Stimulated activated memory B cell treated with anti-CD40 and anti-IgM and Interleukin-4, amounts not matched to agents 10 μg/mL and 1 μg/mL and 100 μg/mL, for 72 hours (primary cell): Measurements from ENCODE around the gene ITGAL.
"Not testable (repeated sequence)": the region's sequence is repeated elsewhere in the genome, so short reads cannot be mapped to it uniquely, and the experiment has no call there.

Experiments
- ATAC-seq: fragments of 150-1000 bp; cut with Tn5 transposase; 2 replicates; pipeline ENCODE4 v1.10.0; 2021
- H3K27ac Mint-ChIP-seq: one replicate; pipeline ENCODE4 v1.8.0; 2022; ENCODE audit warnings: mild to moderate bottlenecking, mixed read lengths
- H3K27me3 Mint-ChIP-seq: one replicate; pipeline ENCODE4 v1.8.0; 2022; ENCODE audit warnings: mixed read lengths
- H3K36me3 Mint-ChIP-seq: one replicate; pipeline ENCODE4 v1.8.0; 2022; ENCODE audit warnings: mixed read lengths
- H3K4me1 Mint-ChIP-seq: one replicate; pipeline ENCODE4 v1.8.0; 2022; ENCODE audit warnings: mixed read lengths
- H3K4me3 Mint-ChIP-seq: one replicate; pipeline ENCODE4 v1.8.0; 2022; ENCODE audit warnings: mild to moderate bottlenecking, moderate library complexity, mixed read lengths
- H3K9me3 Mint-ChIP-seq: one replicate; pipeline ENCODE4 v1.8.0; 2022; ENCODE audit warnings: mixed read lengths

Gene ITGAL

GRCh38 chr16:30536391-30537024, 64.0 kb downstream of the ITGAL start:
- Mint-ChIP-seq H3K36me3 (peaks cover 14% of the 10 kb centered on the region), H3K4me1 (peaks cover 38% of the 10 kb centered on the region), H3K4me3 (peak overlapping the region; percentile 94), H3K27ac (peak overlapping the region; percentile 95)
- H3K9me3 Mint-ChIP-seq, H3K27me3 Mint-ChIP-seq, ATAC-seq: not testable (repeated sequence)

GRCh38 chr16:30539000-30539964, 66.7 kb downstream of the ITGAL start:
- Mint-ChIP-seq H3K27me3 (no peaks in the 10 kb centered on the region), H3K36me3 (peaks cover 14% of the 10 kb centered on the region), H3K27ac (no peak overlapping the region), H3K4me3 (no peak overlapping the region), H3K9me3 (no peaks in the 10 kb centered on the region), H3K4me1 (peaks cover 27% of the 10 kb centered on the region)
- no peak for ATAC-seq

- ATAC-seq, H3K4me3 Mint-ChIP-seq, H3K27me3 Mint-ChIP-seq, H3K27ac Mint-ChIP-seq, H3K9me3 Mint-ChIP-seq: not testable (repeated sequence)
- peaks cover 14% of the 10 kb centered on the region for H3K36me3 Mint-ChIP-seq
- H3K4me1 Mint-ChIP-seq = peaks cover 27% of the 10 kb centered on the region
Measured at GRCh38 chr16:30539986-30540526, 67.5 kb downstream of the ITGAL start.

GRCh38 chr16:30540916-30541464, 68.4 kb downstream of the ITGAL start:
- Mint-ChIP-seq H3K4me1 (peaks cover 25% of the 10 kb centered on the region), H3K36me3 (peaks cover 14% of the 10 kb centered on the region)
- not testable (repeated sequence) for H3K27me3 Mint-ChIP-seq, H3K27ac Mint-ChIP-seq, H3K9me3 Mint-ChIP-seq, H3K4me3 Mint-ChIP-seq, ATAC-seq

- no peaks in the 10 kb centered on the region for H3K27me3 Mint-ChIP-seq
- peaks cover 14% of the 10 kb centered on the region for H3K36me3 Mint-ChIP-seq
- no peak overlapping the region for H3K27ac Mint-ChIP-seq
- H3K4me1 Mint-ChIP-seq = peaks cover 23% of the 10 kb centered on the region
- no peak overlapping the region for H3K4me3 Mint-ChIP-seq
- no peak for ATAC-seq
- H3K9me3 Mint-ChIP-seq = no peaks in the 10 kb centered on the region
Measured at GRCh38 chr16:30541502-30542329, 69.2 kb downstream of the ITGAL start.

GRCh38 chr16:30543067-30543466, 70.5 kb downstream of the ITGAL start:
- no peak for ATAC-seq
- no peak overlapping the region for H3K27ac Mint-ChIP-seq
- peaks cover 20% of the 10 kb centered on the region for H3K4me1 Mint-ChIP-seq
- peaks cover 11% of the 10 kb centered on the region for H3K36me3 Mint-ChIP-seq
- H3K9me3 Mint-ChIP-seq = no peaks in the 10 kb centered on the region
- H3K27me3 Mint-ChIP-seq = no peaks in the 10 kb centered on the region
- H3K4me3 Mint-ChIP-seq = no peak overlapping the region

- H3K36me3 Mint-ChIP-seq = no peaks in the 10 kb centered on the region
- H3K27me3 Mint-ChIP-seq = no peaks in the 10 kb centered on the region
- no peak overlapping the region for H3K27ac Mint-ChIP-seq
- peaks cover 13% of the 10 kb centered on the region for H3K4me1 Mint-ChIP-seq
- no peaks in the 10 kb centered on the region for H3K9me3 Mint-ChIP-seq
- no peak for ATAC-seq
- H3K4me3 Mint-ChIP-seq = no peak overlapping the region
Measured at GRCh38 chr16:30546115-30546514, 73.6 kb downstream of the ITGAL start.

- no peaks in the 10 kb centered on the region for H3K9me3 Mint-ChIP-seq
- no peak overlapping the region for H3K4me3 Mint-ChIP-seq
- H3K36me3 Mint-ChIP-seq = no peaks in the 10 kb centered on the region
- H3K4me1 Mint-ChIP-seq = peaks cover 26% of the 10 kb centered on the region
- H3K27me3 Mint-ChIP-seq = no peaks in the 10 kb centered on the region
- peak overlapping the region; percentile 26 for H3K27ac Mint-ChIP-seq
- ATAC-seq = no peak
Measured at GRCh38 chr16:30548416-30549253, 76.1 kb downstream of the ITGAL start.

- Mint-ChIP-seq H3K4me3 (peak overlapping the region; percentile 37), H3K4me1 (peaks cover 36% of the 10 kb centered on the region), H3K36me3 (peaks cover 16% of the 10 kb centered on the region), H3K9me3 (no peaks in the 10 kb centered on the region), H3K27me3 (no peaks in the 10 kb centered on the region), H3K27ac (peak overlapping the region; percentile 78)
- peak; percentile 71 for ATAC-seq
Measured at GRCh38 chr16:30551781-30552180, 79.2 kb downstream of the ITGAL start.

- Mint-ChIP-seq H3K4me3 (no peak overlapping the region), H3K36me3 (peaks cover 16% of the 10 kb centered on the region), H3K27me3 (no peaks in the 10 kb centered on the region), H3K9me3 (no peaks in the 10 kb centered on the region), H3K27ac (peak overlapping the region; percentile 78), H3K4me1 (peaks cover 33% of the 10 kb centered on the region)
- ATAC-seq = no peak
Measured at GRCh38 chr16:30552956-30553355, 80.4 kb downstream of the ITGAL start.

GRCh38 chr16:30553393-30553899, 80.9 kb downstream of the ITGAL start:
- no peak for ATAC-seq
- Mint-ChIP-seq H3K27ac (peak overlapping the region; percentile 78), H3K9me3 (no peaks in the 10 kb centered on the region), H3K4me1 (peaks cover 31% of the 10 kb centered on the region), H3K4me3 (no peak overlapping the region), H3K27me3 (no peaks in the 10 kb centered on the region), H3K36me3 (peaks cover 16% of the 10 kb centered on the region)

GRCh38 chr16:30554557-30555314, 82.2 kb downstream of the ITGAL start:
- H3K27ac Mint-ChIP-seq = peak overlapping the region; percentile 78
- H3K36me3 Mint-ChIP-seq = peaks cover 16% of the 10 kb centered on the region
- H3K9me3 Mint-ChIP-seq = no peaks in the 10 kb centered on the region
- H3K4me3 Mint-ChIP-seq = no peak overlapping the region
- H3K4me1 Mint-ChIP-seq = peaks cover 44% of the 10 kb centered on the region
- H3K27me3 Mint-ChIP-seq = no peaks in the 10 kb centered on the region
- ATAC-seq = no peak
